H4 (cell line): Measurements from ENCODE around the gene ADK. TPM values are rescaled to one million over a fixed set of nuclear protein-coding genes. Genes with fewer than 3 reads are reported as not detected.
A peak's percentile ranks its signal among the peaks of the same experiment; 100 is the strongest.
"Not testable (repeated sequence)": the region's sequence is repeated elsewhere in the genome, so short reads cannot be mapped to it uniquely, and the experiment has no call there.

Source experiments
- DNase-seq: peaks from one replicate; pipeline ENCODE4 v3.0.0-alpha.2; 2015; ENCODE audit warnings: low spot score
- total RNA-seq: library from RNA; depleted of rRNA; stranded (reverse); fragments of >200 nt; shearing (Covaris generic); gene quantifications from 2 replicates; pipeline ENCODE4 v1.2.3, GENCODE V29; 2014

The ADK gene
- total RNA-seq, 1 experiment from 2014 or later, result 33.5 TPM

DNA sequence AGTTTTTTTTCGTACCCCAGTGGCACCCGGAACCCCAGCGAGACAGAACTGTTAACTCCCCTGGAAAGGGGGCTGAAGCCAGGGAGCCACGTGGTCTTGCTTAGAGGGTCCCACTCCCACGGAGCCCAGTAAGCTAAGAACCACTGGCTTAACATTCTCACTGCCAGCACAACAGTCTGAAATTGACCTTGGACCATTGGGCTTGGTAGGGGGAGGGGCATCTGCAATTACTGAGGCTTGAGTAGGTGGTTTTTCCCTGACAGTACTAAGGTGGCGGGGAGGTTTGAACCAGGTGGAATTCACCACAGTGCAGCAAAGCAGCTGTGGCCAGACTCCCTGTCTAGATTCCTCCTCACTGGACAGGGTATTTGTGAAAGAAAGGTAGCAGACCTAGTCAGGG, 196.5 kb downstream of the ADK start:
- DNase-seq, result no peak

DNA sequence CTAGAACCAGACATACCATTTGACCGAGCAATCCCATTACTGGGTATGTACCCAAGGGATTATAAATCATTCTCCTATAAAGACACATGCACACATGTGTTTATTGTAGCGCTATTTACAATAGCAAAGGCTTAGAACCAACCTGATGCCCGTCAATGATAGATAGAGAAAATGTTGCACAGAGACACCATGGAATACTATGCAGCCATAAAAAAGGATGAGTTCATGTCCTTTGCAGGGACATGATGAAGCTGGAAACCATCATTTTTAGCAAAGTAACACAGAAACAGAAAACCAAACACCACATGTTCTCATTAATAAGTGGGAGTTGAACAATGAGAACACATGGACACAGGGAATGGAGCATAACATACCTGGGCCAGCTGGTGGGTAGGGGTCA, 202.0 kb downstream of the ADK start:
- DNase-seq, result not testable (repeated sequence)

DNA sequence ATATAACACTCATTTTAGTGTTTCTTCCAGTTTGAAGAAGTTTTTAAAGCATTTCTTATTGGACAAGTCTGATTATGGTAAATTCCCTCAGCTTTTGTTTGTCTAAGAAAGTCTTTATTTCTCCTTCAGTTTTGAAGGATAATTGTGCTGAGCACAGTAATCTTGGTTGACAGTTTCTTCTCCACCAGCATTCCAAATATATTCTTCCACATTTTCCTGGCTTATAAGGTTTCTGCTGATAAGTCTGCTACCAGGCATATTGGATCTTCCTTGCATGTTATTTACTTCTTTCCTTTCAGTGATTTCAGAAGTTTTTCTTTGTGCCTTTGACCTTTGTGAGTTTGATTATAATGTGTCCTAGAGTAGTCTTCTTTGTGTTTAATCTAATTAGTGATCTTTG, 210.7 kb downstream of the ADK start:
- DNase-seq, result no peak

DNA sequence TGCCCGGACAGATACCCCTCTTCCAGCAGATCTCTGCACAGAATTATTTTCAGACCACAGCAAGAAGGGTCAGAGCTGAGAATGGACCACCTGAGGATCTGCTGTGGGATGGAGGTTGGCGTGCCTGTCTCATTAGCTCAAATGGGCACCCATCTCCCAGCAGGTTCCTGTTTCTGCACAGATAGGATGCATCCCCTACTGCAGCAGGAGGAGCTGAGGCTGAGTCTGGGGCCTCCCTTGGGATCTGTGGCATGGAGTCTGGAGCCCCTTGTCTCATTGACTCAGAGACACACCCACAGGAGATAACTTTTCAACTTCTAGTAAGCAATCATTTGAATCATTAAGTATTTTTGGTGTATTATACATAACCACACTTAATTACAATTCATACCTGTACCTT, 212.7 kb downstream of the ADK start:
- no peak for DNase-seq

DNA sequence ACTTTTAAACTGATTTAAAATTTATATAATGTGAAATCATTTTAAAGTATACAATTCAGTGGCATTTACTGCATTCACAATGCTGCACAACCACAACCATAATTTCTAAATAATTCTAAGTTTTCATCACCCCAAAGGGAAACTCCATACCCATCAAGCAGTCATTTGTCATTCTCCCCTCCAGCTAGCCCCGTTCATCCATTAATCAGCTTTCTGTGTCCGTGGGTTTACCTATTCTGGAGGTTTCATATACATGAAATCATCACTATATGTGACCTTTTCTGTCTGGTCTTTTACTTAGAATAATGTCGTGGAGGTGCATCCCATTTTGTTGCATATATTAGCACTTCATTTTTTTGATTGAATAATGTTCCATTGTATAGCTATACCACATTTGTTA, 214.1 kb downstream of the ADK start:
- no peak for DNase-seq

DNA sequence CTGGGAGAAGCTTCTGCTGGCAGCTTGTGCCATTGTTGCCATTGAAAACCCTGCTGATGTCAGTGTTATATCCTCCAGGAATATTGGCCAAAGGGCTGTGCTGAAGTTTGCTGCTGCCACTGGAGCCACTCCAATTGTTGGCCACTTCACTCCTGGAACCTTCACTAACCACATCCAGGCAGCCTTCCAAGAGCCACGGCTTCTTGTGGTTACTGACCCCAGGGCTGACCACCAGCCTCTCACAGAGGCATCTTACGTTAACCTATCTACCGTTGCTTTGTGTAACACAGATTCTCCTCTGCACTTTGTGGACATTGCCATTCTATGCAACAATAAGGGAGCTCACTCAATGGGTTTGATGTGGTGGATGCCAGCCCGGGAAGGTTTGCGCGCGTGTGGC, 220.7 kb downstream of the ADK start:
- peak; percentile 9 for DNase-seq

DNA sequence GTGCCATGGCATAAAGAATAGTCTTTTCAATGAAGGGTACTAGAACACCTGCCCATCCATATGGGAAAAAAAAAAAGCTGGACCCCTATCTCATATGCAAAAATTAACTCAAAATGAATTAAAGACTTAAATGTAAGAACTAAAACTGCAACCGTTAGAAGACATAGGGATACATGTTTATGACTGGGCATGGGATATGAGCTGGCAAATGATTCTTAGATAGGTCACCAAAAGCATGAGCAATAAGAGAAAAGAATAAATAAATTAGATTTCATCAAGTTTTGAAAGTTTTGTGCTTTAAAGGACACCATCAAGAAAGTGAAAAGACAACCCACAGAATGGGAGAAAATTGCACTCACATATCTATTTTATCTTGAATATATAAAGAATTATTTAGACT, 222.0 kb downstream of the ADK start:
- no peak for DNase-seq

DNA sequence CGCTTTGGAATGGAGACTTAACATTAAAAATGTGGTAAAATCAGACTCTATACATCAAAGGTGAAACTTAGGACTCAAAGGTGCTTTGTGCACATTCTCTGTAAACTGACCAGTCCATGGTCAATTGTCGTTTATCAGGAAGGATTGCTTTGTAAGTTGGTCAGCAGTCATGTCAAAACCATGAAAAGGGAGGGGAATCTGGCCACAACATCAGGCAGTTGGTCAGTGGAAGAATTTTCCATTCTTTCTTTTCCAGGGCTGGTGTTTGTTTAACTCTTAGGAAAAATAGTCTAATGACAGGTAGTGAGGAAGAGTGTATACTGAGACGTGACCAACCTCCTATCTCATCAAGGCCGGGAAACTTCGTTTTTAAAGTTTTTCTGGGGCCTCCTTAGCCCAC, 226.5 kb downstream of the ADK start:
- DNase-seq, result no peak

DNA sequence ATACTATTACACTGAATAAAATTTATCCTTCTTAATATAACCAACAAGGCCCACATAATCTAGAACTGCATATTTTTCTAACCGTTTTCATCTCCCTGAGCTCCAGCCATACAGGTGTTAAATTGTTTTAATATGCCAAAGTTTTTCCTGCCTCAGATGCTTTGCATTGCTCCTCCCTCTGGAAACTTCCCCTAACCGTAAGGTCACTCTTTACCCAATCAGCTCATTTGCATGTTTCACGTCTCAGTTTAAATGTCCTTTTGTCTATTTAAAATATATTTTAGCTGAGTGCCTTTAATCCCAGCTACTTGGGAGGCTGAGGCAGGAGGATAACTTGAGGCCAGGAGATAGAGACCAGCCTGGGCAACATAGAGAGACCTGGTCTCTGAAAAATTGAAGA, 228.5 kb downstream of the ADK start:
- no peak for DNase-seq

DNA sequence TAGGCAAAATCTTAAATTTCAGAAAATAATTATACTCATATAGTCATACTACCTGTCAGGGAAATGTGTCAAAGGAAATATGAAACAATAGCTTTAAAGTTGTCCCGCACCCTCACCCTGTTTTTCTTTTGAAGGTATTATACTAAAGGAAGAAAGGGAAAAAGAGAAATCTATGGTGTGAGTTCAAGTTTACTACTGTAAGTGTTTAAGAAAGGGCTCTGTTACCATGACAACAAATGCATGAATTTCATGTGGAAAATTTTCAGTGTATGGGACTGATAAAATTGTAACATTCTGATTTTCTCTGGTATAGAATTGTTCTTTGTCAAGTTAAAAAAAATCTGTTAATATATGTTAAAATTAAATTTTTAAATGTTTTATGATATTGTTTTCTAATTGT, 229.8 kb downstream of the ADK start:
- DNase-seq, result no peak

DNA sequence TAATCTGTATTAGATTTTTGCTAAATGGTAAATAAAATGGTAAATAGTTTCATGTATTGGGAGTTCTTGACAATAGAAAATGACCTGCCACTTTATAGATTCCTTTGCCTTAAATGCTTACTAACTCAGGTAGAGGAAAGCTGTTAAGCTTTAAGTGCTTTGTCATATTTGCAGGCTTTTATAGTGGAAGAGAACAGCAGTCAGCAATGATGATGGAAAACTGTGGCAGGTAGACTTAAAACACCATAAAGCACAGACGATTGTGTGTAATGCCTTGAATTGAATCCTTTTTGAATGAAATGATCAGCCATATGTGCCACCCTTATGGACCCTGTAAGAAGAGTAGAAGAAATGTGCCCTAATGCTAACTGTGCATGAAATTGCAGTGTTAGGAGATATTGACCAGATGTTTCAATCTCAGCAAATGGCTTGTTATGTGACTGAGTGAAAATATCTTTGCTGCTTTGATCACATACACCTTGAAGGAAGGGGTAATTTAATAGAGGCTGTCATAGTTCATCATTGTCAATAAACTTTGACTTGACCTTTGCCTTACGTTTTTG, 230.4 kb downstream of the ADK start:
- no peak for DNase-seq

DNA sequence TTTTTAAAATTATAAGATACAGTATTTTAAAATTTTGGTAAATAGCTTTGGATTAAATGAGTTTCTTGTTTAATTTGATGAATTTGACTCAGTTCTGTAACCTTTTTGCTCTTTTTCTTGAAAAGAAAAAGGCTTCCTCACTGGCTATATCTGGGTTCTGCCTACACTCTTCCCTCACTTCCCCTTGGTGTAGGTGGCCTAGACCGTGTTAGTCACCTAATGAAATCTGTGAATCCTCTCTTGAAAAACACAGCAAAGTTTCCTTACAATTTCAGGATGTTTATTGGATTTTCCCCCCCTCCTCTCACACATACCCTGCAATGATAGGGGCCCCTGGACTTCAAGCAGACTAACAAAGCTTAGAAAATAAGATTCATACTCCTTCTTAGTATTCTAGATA, 231.6 kb downstream of the ADK start:
- DNase-seq, result no peak

DNA sequence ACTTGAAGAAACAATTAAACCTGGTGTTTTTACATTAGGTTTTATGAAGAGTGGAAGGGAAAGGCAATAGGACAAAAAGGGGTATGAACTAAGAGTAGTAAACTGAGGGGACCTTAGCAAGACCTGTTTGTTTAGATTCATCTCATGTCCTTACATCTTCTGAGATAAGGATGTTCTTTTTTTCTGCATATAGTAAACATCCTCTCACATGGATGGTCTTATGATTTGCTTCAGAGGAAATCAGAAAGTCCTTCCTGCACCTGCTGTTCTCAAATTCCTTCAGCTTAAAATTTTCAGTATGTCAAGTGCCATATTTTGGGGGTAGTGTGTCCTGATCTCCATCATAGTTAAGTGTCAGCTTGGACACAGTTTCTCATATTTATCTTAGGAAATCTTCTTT, 232.6 kb downstream of the ADK start:
- DNase-seq, result no peak

DNA sequence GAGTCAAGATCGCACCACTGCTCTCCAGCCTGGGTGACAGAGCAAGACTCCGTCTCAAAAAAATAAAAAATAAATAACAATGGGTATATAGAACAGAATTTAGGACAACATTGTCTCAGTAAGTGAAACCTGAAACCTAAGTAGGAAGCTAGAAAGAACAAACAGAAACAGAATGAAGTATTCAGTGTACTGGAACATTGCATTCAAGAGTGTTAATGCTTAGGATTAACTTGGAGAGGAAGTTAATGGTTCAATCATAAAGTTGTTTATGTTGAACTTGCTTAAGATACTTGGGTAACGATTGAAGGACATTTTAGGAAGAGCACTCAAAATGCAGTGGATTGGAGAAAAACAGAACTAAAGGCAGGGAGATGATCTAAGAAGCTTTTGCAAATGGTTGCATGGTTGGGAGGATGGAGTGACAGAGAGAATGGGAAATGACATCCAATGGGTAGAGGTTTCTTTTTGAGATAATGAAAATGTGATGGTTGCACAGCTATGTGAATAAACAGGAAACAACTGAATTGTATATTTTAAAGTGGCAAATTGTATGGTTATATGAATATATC, 233.7 kb downstream of the ADK start:
- DNase-seq, result no peak

DNA sequence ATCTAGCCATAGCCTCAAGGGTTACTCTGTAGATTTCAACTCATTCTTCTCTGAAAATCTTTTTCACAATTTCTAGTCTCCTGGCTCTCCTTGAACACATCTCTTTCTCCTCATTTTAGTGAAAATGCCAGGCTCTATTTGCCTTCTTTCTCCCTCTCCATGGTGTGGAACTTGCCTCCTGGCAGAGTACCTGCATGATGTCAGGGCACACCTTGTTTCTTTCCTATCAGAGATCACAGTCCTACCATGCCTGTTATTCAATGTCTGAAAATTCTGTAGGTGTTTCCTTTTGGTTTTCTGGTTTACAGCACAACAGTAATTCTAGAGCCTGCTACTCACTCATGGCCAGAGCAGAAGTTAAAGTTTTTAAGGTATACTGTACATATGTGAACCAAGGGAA, 237.8 kb downstream of the ADK start:
- no peak for DNase-seq

DNA sequence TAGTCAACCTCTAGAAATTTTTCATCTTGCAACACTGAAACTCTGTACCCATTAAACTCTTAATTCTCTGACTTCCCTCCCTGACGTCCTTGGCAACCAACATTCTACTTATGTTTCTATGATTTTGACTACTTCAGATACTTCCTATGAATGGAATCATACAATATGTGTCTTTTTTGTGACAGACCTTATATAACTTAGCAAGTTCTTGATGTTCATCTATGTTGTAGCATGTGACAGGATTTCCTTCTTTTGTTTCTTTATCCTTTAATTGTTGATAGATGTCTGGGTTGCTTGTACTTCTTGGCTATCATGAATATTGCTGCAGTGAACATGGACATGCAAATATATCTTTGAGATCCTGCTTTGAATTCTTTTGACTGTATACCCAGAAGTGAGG, 240.8 kb downstream of the ADK start:
- no peak for DNase-seq

DNA sequence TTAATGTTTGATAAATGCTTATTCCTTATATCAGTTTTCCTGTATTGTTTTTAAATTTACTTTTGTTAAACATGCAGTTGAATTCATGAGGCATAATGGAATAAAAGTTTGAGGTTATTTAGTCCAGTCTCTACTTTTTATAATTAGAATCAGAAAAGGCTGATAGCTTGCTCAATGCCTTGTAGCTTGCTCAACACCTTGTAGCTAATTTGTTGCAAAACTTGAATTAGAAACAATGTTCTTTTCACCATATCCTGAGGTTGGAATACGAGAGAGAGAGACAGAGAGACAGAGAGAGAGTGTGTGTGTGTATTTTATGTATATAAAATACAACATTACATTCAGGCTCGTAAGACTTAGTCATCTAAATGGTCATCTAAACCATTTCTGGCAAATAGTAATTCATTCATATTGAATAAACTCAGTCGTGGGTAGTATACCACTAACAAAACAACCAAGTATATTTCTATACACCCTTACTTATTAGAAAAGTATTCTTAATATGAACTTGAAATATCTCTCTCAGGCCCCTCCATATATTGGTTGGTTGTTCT, 243.5 kb downstream of the ADK start:
- no peak for DNase-seq

DNA sequence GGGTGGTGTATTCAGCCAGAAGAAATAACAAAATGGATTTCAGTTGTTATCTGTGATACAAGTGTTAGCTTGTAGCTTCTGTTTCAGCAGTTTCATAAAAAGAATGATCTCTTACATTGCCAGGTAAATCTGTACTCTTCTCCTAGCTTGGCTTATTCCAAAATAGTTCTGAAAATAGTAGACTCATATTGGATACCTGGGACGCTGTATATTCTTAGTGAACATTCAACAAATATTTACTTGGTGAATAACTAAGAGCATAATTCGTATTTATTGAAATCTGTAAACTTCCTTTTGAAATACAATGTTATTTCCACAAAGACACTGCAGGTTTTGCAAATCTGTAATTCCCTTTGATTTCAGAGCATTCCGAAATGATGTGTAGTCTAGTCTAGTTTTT, 249.2 kb downstream of the ADK start:
- no peak for DNase-seq

DNA sequence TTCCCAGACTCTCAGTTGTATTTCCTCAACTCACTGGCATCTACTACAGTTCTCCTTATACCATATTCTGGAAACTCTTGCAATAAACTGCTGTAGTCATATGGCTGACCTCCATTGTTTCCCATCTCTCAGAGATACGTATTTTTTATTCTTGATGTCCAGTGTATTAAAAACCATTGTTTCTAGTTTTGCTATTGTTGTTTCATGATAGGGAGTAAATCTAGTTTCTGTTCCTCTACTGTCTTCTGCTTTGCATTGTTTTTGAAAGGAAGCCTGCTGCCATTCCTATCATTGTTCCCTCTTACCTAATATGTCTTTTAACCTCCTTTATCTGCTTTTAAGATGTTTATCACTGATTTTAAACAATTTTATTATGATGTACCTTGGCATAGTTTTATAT, 255.0 kb downstream of the ADK start:
- no peak for DNase-seq

DNA sequence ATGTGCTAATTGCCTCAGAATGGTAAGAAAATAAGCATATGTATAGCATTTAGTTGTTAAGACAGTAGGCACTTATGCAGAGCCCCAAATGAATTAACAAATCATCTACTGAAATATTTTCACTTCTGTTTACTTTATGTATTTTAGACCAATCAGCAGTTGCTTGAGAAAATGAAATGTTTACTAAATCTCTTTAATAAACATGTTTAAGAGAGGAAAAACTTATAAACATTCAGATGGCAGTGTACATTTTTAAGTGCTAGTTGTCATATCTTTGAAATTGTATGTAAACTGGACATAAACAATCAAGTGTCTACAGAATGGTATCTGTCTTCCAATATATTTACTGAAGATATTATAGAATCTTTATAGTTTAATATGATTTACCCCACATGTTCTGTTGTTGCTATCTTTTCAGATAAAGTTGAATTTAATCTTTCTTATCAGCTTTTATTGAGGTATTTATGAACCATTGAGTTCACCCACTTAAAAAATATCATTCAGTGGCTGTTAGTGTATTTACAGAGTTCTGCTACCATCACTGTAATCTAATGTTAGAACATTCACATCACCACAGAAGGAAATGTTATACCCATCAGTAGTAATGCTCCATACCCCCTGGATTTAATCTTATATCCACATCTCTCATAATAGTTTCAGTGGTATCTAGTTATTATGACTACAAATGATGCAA, 264.3 kb downstream of the ADK start:
- no peak for DNase-seq

DNA sequence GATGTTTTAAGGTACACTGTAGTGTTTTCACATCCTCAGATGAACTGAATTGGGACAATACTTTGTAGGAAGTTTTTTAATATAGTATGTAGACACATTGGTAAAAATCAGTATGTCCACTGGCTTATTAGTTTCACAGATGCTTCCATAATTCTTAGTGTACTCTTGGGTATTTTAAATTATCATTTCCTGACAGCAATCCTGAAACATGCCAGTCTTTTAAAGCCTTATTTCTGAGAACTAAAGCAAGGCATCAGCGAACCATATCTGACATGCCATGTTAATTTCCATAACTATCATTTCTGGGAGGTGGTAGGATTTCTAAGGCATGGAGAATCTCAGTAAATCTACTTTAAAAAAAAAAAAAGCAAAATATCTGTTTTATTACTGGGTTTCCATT, 266.4 kb downstream of the ADK start:
- DNase-seq, result no peak

DNA sequence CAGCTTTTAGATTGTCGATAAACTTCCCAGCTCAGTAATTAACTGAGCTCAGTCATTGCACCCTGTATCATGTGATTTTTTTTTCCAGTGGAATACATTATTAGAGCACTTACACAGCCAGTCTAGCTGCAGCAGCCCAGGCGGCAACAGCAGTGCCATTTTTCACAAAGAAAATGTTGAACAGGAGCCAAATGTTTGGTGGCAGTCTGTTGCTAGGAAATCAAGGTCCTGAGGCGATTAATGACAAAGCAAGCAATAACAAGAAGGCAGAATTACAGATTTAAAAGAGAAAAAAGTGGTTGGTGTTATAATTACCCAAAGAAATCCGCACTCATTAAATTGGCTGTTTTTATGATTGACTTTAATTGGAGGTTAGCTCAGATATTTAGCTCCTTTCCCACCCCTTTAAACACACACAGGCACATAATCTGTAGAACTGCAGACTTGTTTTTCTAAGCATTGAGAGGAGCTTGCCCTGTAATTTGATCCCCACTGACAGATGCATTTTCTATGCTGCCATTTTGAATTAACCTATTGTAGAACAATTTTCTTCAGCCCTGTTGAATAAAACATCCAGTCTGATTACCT, 267.4 kb downstream of the ADK start:
- DNase-seq, result peak; percentile 70

DNA sequence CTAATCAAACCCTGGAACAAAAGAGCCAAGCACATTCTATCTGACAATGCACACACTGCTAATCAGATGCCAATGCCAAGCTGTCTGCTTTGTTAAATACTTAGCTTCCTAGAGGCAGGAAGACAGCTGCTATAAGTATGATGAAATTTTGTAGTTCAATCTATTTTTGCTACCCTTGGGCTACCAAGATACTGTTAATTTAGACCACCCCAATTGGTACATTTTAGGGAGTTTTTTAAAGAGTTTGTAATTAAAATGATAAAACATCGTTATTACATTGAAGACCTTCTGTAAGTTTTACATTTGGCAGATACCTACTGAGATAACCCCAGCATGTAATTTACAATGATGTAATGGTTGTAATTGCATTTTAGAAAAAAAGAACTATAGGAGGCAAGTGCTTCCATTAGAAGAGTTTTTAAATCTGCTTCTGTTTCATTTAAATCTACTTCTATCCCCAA, 268.5 kb downstream of the ADK start:
- no peak for DNase-seq
